Pancreas (tissue), 10 donors: ENCODE measurements around the gene CDS2. TPM values are rescaled to one million over a fixed set of nuclear protein-coding genes. Genes with fewer than 3 reads are reported as not detected.

Experiments
- ATAC-seq, 4 donors: fragments of 200-7000 bp; cut with Tn5 transposase; one replicate each; pipeline versions ENCODE4 v1.8.0 to v1.9.1; 2020; ENCODE audit warnings: mild to moderate bottlenecking in 4 of 4, moderate library complexity in 4 of 4
- DNase-seq, 6 donors: peaks; one replicate each; pipeline ENCODE4 v3.0.0-alpha.2; 2020
- FAIRE-seq: peaks from 2 replicates; lab custom pipeline; 2012; peaks lifted over from hg19 to GRCh38; lab: Jason Lieb, UNC
- H3K27ac ChIP-seq, 4 donors: fragments of 200-600 bp; sonication (generic); 1 replicate in 3 of 4; 2 replicates in 1 of 4; pipeline versions ENCODE4 v1.5.0 to v1.8.0; 2020
- H3K27me3 ChIP-seq, 4 donors: fragments of 200-600 bp; one replicate each; pipeline ENCODE4 v1.8.0; 2021
- H3K36me3 ChIP-seq, 3 donors: fragments of 200-600 bp; sonication (generic) in 1 of 3; one replicate each; pipeline versions ENCODE4 v1.5.0 to v1.8.0; 2020 to 2021
- H3K4me1 ChIP-seq, 3 donors: fragments of 200-600 bp; one replicate each; pipeline ENCODE4 v1.8.0; 2021
- H3K4me3 ChIP-seq, 4 donors: fragments of 200-600 bp; sonication (generic) in 2 of 4; one replicate each; pipeline versions ENCODE4 v1.5.0 to v1.8.0; 2020 to 2021
- H3K9me3 ChIP-seq, 4 donors: fragments of 200-600 bp; one replicate each; pipeline ENCODE4 v1.8.0; 2021
- CTCF ChIP-seq, 4 donors: fragments of 200-600 bp; sonication (generic) in 3 of 4; IDR thresholded peaks; one replicate each; pipeline versions ENCODE4 v1.5.0 to v1.8.0; 2021; ENCODE audit warnings: antibody characterized with exemption in 4 of 4
- WGBS, 2 donors: extraction: QIAGEN DNeasy Blood & Tissue Kit; methylation state at CpG; one replicate each; pipeline ENCODE4 v1.1.7; 2013; 5-methylcytosine and 5-hydroxymethylcytosine counted together
- intact Hi-C, 3 donors: fragments of 100-400 bp; cut with DNase I; formaldehyde crosslinking; loops; one replicate each; pipeline versions ENCODE4 v1.11.1 to v1.14.2; 2022
- polyA plus RNA-seq, 2 donors: library from polyadenylated mRNA; stranded (reverse); fragments of 200-250 nt; gene quantifications; one replicate each; pipeline ENCODE4 v1.2.3, GENCODE V29; 2013
- total RNA-seq, 6 donors: library from RNA; stranded (reverse); fragmentation: NEBNext Ultra II Directional in 4 of 6; extraction: Animal tissue kit (Norgen Biotek cat#: 25700) in 4 of 6; gene quantifications; one replicate each; pipeline versions ENCODE4 v1.2.1 to v1.2.4, GENCODE V29; 2021 to 2023
- donor health status: healthy with polysubstance abuse.
- donor health status: DM: no; HTN: no; CAD: no; lungs with moderate emphysema.
- donor health status: DM: no; HTN: no; CAD: no.
- donor health status: control.
- donor health status: control.
- donor health status: Bipolar disorder and iron deficiency.
- donor health status: DM: yes; HTN: yes; CAD: no.
- donor health status: DM: no; HTN: no; CAD: no.
- donor health status: DM: no; HTN: no; CAD: no.
- donor health status: DM: yes; HTN: yes; CAD: no.

The CDS2 gene
- total and polyA plus RNA-seq, 8 donors = 4.6 to 27.1 (median 14.6) TPM

DNA sequence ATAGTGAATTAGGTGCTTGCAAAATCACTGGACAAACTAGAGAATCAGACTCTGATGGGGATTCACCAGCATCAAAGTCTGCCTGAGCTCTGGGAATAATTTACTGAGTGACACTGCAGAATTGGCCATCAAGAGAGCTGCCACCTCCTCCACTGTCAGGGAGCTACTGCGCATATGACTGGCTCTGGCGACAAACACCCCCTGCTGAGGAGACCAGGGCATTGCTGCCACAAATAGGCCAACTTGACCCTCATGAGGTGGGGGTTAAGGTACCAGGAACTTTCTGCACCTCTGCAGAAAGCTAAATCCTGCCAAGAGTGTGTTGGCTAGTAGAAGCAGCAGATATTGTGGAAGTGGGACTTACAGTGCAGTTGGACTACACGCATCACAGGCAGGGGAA lies 88.0 kb downstream of the CDS2 start:
- intact Hi-C loops = no loop called here
- no peak for ATAC-seq
- TF ChIP-seq CTCF (IDR thresholded peaks at IDR 0.05) = no peak
- Histone ChIP-seq H3K9me3 (no peaks in the 10 kb centered on the region), H3K27me3 (no peaks in the 10 kb centered on the region), H3K4me1 (no peaks in the 10 kb centered on the region), H3K4me3 (no peak overlapping the region), H3K36me3 (no peaks in the 10 kb centered on the region), H3K27ac (no peak overlapping the region)
- FAIRE-seq = no peak
- no peak for DNase-seq
- 88 to 92% methylated on average over 3 of the region's 3 CpGs for WGBS, 2 donors

DNA sequence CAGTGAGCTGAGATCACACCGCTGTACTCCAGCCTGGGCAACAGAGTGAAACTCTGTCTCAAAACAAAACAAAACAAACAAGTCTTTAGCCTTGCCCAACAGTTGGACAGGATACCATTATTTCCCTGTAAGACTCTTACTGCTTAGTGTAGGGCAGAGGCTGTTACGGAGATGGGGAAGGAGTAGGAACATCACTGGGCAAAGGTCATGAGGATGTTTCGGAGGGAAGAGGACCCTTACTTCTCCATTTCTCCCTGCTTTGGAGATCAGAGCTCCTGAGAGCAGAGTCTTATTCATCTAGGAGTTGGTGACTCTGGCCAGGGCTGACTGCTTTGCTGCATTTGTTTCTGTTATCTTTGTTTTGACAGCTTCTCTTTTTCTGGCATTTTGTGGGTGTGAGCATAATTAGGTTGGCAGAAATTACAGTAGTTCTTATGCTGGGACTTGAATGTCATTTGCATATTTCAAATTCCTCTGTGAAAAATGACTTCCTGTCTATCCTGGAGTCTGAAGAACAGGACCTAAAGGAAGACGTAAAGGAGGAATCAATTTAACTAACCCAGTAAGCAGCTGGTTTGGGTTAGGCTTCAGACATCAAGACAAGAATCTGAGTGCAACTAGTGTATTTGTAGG lies 89.0 kb downstream of the CDS2 start:
- Histone ChIP-seq H3K27me3 (no peaks in the 10 kb centered on the region), H3K9me3 (no peaks in the 10 kb centered on the region), H3K4me3 (no peak overlapping the region), H3K36me3 (no peaks in the 10 kb centered on the region), H3K27ac (no peak overlapping the region), H3K4me1 (no peaks in the 10 kb centered on the region)
- FAIRE-seq (no peak), DNase-seq (no peak), ATAC-seq (no peak)
- WGBS, 2 donors = 68% methylated on average over 4 of the region's 4 CpGs
- intact Hi-C loops = no loop called here
- TF ChIP-seq CTCF (IDR thresholded peaks at IDR 0.05) = no peak

DNA sequence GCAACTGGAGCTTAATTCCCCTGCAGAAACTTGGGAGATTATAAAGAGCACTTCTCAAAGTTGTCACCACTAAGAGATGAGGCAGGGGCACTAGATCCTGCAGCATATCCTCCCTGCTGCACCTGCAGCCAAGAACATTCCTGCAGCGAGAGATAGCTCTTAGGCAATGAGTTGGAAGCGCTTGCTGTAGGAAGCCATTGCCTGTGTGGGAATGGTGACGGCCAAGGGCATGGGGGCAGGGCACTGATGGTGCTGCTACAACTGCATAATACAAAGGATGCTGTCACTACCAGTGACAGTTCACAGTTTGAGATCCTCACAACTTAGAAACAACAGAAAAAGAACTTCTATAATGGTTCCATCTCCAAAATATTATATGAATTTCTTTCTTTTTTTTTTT lies 89.9 kb downstream of the CDS2 start:
- Histone ChIP-seq H3K4me3 (no peak overlapping the region), H3K9me3 (no peaks in the 10 kb centered on the region), H3K4me1 (no peaks in the 10 kb centered on the region), H3K27me3 (no peaks in the 10 kb centered on the region), H3K27ac (no peak overlapping the region), H3K36me3 (no peaks in the 10 kb centered on the region)
- ATAC-seq (no peak), FAIRE-seq (no peak), DNase-seq (no peak)
- WGBS, 2 donors = 70 to 71% methylated on average over 3 of the region's 3 CpGs
- TF ChIP-seq CTCF (IDR thresholded peaks at IDR 0.05) = no peak
- intact Hi-C loops = no loop called here

- Histone ChIP-seq H3K4me3 (no peak overlapping the region), H3K27me3 (no peaks in the 10 kb centered on the region), H3K27ac (no peak overlapping the region), H3K4me1 (no peaks in the 10 kb centered on the region), H3K9me3 (no peaks in the 10 kb centered on the region), H3K36me3 (no peaks in the 10 kb centered on the region)
- intact Hi-C loops = no loop called here
- no peak for TF ChIP-seq CTCF (IDR thresholded peaks at IDR 0.05)
- FAIRE-seq (no peak), DNase-seq (no peak), ATAC-seq (no peak)
- WGBS, 2 donors = 89 to 98% methylated on average over 4 of the region's 4 CpGs
Observed at GRCh38 chr20:5217616-5218015, 90.8 kb downstream of the CDS2 start.

GRCh38 chr20:5220321-5221060 lies 93.7 kb downstream of the CDS2 start:
- no peaks in the 10 kb centered on the region for H3K36me3 ChIP-seq
- no peak overlapping the region for H3K4me3 ChIP-seq
- no peaks in the 10 kb centered on the region for H3K9me3 ChIP-seq
- no peaks in the 10 kb centered on the region for H3K4me1 ChIP-seq
- H3K27me3 ChIP-seq = no peaks in the 10 kb centered on the region
- H3K27ac ChIP-seq = no peak overlapping the region
- no peak for DNase-seq
- no peak for TF ChIP-seq CTCF (IDR thresholded peaks at IDR 0.05)
- WGBS, 2 donors = 52 to 65% methylated on average over 7 of the region's 7 CpGs
- intact Hi-C loops = no loop called here
- no peak for ATAC-seq
- no peak for FAIRE-seq
